Lower lobe of right lung (tissue), 2 donors: Measurements from ENCODE around the gene CFAP99. TPM values are rescaled to one million over a fixed set of nuclear protein-coding genes. Genes with fewer than 3 reads are reported as not detected.
A peak's percentile ranks its signal among the peaks of the same experiment; 100 is the strongest.

ENCODE experiments used
- ATAC-seq, 2 donors: fragments of 200-7000 bp; cut with Tn5 transposase; one replicate each; pipeline ENCODE4 v1.9.1; 2020 to 2022; ENCODE audit warnings: mild to moderate bottlenecking in 2 of 2, moderate library complexity in 2 of 2
- DNase-seq: peaks from one replicate; pipeline ENCODE4 v3.0.0-alpha.2; 2020
- H3K27ac ChIP-seq: fragments of 200-600 bp; one replicate; pipeline ENCODE4 v1.8.0; 2022
- H3K27me3 ChIP-seq: fragments of 200-600 bp; one replicate; pipeline ENCODE4 v1.8.0; 2022; ENCODE audit warnings: low read depth
- H3K36me3 ChIP-seq: fragments of 200-600 bp; one replicate; pipeline ENCODE4 v1.8.0; 2022; ENCODE audit warnings: mild to moderate bottlenecking
- H3K4me1 ChIP-seq: fragments of 200-600 bp; one replicate; pipeline ENCODE4 v1.8.0; 2022
- H3K4me3 ChIP-seq: fragments of 200-600 bp; one replicate; pipeline ENCODE4 v1.8.0; 2022; ENCODE audit warnings: mild to moderate bottlenecking
- H3K9me3 ChIP-seq: fragments of 200-600 bp; one replicate; pipeline ENCODE4 v1.8.0; 2022
- CTCF ChIP-seq: fragments of 200-600 bp; IDR thresholded peaks from one replicate; pipeline ENCODE4 v1.8.0; 2022; ENCODE audit warnings: antibody characterized with exemption, mild to moderate bottlenecking
- intact Hi-C: fragments of 100-400 bp; cut with DNase I; formaldehyde crosslinking; loops from one replicate; pipeline ENCODE4 v1.11.0; 2022
- total RNA-seq: library from RNA; stranded (reverse); fragmentation: NEBNext Ultra II Directional; extraction: Animal tissue kit (Norgen Biotek cat#: 25700); gene quantifications from one replicate; pipeline ENCODE4 v1.2.1, GENCODE V29; 2021
- donor health status: DM: no; HTN: yes; CAD: no; lungs with severe emphysema.

CFAP99 gene
- total RNA-seq, 1 donor from 2014 or later = 4.3 TPM

- DNase-seq (no peak), ATAC-seq (no peak)
- intact Hi-C loops = no loop called here
- peaks cover 34% of the 10 kb centered on the region for H3K4me1 ChIP-seq
- no peaks in the 10 kb centered on the region for H3K27me3 ChIP-seq
- no peak overlapping the region for H3K27ac ChIP-seq
- no peak for TF ChIP-seq CTCF
- H3K9me3 ChIP-seq = no peaks in the 10 kb centered on the region
- H3K4me3 ChIP-seq = peak overlapping the region; percentile 100
- peaks cover 31% of the 10 kb centered on the region for H3K36me3 ChIP-seq
These were observed 52.0 kb downstream of the CFAP99 start for GRCh38 chr4:2470791-2471190.

GRCh38 chr4:2472187-2472586 is 53.4 kb downstream of the CFAP99 start:
- no peak for DNase-seq
- ATAC-seq = no peak
- no peaks in the 10 kb centered on the region for H3K27me3 ChIP-seq
- no peak overlapping the region for H3K27ac ChIP-seq
- TF ChIP-seq CTCF = no peak
- intact Hi-C loops = no loop called here
- H3K36me3 ChIP-seq = peaks cover 34% of the 10 kb centered on the region
- no peak overlapping the region for H3K4me3 ChIP-seq
- H3K9me3 ChIP-seq = no peaks in the 10 kb centered on the region
- peaks cover 43% of the 10 kb centered on the region for H3K4me1 ChIP-seq

- intact Hi-C loops = no loop called here
- no peak for TF ChIP-seq CTCF
- Histone ChIP-seq H3K9me3 (no peaks in the 10 kb centered on the region), H3K4me1 (peaks cover 65% of the 10 kb centered on the region), H3K4me3 (no peak overlapping the region), H3K27me3 (no peaks in the 10 kb centered on the region), H3K36me3 (peaks cover 13% of the 10 kb centered on the region), H3K27ac (no peak overlapping the region)
- no peak for DNase-seq
- no peak for ATAC-seq
These were observed 59.5 kb downstream of the CFAP99 start for GRCh38 chr4:2478229-2478628.

GRCh38 chr4:2480649-2481048 is 61.9 kb downstream of the CFAP99 start:
- DNase-seq = no peak
- Histone ChIP-seq H3K27me3 (no peaks in the 10 kb centered on the region), H3K27ac (no peak overlapping the region), H3K4me1 (peaks cover 89% of the 10 kb centered on the region), H3K4me3 (no peak overlapping the region), H3K36me3 (peaks cover 3% of the 10 kb centered on the region), H3K9me3 (no peaks in the 10 kb centered on the region)
- ATAC-seq = no peak
- intact Hi-C loops = no loop called here
- no peak for TF ChIP-seq CTCF

- Histone ChIP-seq H3K4me3 (no peak overlapping the region), H3K4me1 (peaks cover 94% of the 10 kb centered on the region), H3K9me3 (no peaks in the 10 kb centered on the region), H3K27ac (peak overlapping the region; percentile 19), H3K36me3 (no peaks in the 10 kb centered on the region), H3K27me3 (no peaks in the 10 kb centered on the region)
- TF ChIP-seq CTCF = no peak
- ATAC-seq (no peak), DNase-seq (no peak)
- intact Hi-C loops = no loop called here
These were observed 63.4 kb downstream of the CFAP99 start for GRCh38 chr4:2482192-2482591.

- Histone ChIP-seq H3K27ac (peak overlapping the region; percentile 19), H3K27me3 (no peaks in the 10 kb centered on the region), H3K4me3 (no peak overlapping the region), H3K36me3 (no peaks in the 10 kb centered on the region), H3K4me1 (peaks cover 94% of the 10 kb centered on the region), H3K9me3 (no peaks in the 10 kb centered on the region)
- intact Hi-C loops = no loop called here
- ATAC-seq (peak in 1 of 2 donors; percentile 54), DNase-seq (no peak)
- no peak for TF ChIP-seq CTCF
These were observed 63.9 kb downstream of the CFAP99 start for GRCh38 chr4:2482693-2483092.
